ENCODE measurements around the gene KRTAP26-1. TPM values are rescaled to one million over a fixed set of nuclear protein-coding genes. Genes with fewer than 3 reads are reported as not detected.

KRTAP26-1 gene
- polyA plus RNA-seq, 3 donors = not detected

DNA sequence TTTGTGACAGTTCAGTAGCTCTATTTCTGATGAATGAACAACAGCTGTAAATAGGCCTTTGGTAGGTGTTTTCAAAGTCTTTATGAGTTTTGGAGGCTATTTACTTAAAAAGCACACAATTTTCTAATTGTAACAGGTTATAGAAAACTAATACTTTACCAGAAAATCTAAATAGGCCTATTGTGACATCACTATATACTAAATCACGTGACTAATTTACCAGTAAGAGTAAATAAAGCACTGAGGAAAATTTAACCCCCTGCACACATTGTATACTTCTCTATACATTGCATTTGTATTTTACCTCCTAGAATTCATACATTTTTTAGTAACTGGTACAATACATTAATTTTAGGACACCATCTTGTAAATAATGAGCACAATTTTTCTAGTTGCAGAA is 15.0 kb downstream of the KRTAP26-1 start:
- Mint-ChIP-seq H3K27me3 (ENCODE audit: low read depth in 3 of 3) (no peaks in the 10 kb centered on the region), H3K4me1 (no peaks in the 10 kb centered on the region), H3K4me3 (no peak overlapping the region), H3K27ac (no peak overlapping the region), H3K9me3 (peaks cover 0 to 6% (median 2%) of the 10 kb centered on the region in 7 donors), H3K36me3 (no peaks in the 10 kb centered on the region)
- DNase-seq = no peak
- Histone ChIP-seq H3K4me3 (replicated peaks in 1 of 3; ENCODE audit: low read depth in 2 of 3, low read length in 3 of 3) (no peak overlapping the region), H3K9ac (ENCODE audit: insufficient read depth, low read length, poor library complexity, severe bottlenecking) (no peak overlapping the region), H3K4me2 (replicated peaks; ENCODE audit: extremely low read depth, low read length, poor library complexity, severe bottlenecking) (no peak overlapping the region), H3K27ac (ENCODE audit: low read depth in 1 of 2, low read length in 2 of 2) (no peak overlapping the region), H4K20me1 (ENCODE audit: insufficient read depth, low read length) (no peaks in the 10 kb centered on the region), H3K79me2 (ENCODE audit: insufficient read depth, low read length) (no peaks in the 10 kb centered on the region), H3K36me3 (replicated peaks in 1 of 2; ENCODE audit: control insufficient read depth in 1 of 2, insufficient read depth in 2 of 2, low read length in 2 of 2) (no peaks in the 10 kb centered on the region), H3K4me1 (ENCODE audit: control insufficient read depth in 1 of 2, insufficient read depth in 2 of 2, low read length in 2 of 2) (no peaks in the 10 kb centered on the region), H2AFZ (ENCODE audit: insufficient read depth, low read depth, low read length, poor library complexity, severe bottlenecking) (no peak overlapping the region), H3K9me3 (replicated peaks in 1 of 2; ENCODE audit: control insufficient read depth in 1 of 2, insufficient read depth in 1 of 2, low read length in 2 of 2) (no peaks in the 10 kb centered on the region), H3K27me3 (ENCODE audit: control insufficient read depth in 2 of 2, insufficient read depth in 2 of 2, low read length in 2 of 2) (no peaks in the 10 kb centered on the region)
- intact Hi-C loops (cut with micrococcal nuclease) = no loop called here
- WGBS (ENCODE audit: insufficient coverage) = no CpG with 5 or more reads among the region's 1 CpG
- TF ChIP-seq CTCF (IDR thresholded peaks at IDR 0.05) = no peak

DNA sequence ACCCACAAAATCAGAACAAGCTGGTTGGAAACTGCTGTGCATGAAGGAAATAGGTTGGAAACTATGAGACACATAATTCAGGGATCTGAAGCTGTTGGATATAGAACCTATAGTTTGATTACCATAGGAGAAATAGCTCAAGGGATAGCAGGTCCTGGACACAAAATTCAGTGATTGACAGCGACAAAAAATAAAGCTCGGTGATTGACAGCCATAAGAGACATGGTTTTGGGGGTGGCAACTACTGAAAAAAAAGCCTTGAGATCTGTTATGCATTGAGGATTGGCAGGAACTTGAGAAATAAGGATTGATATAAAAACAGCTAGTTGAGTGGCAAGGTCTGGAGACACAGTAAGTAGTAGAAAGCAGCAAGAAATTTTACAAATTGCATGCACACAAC is 30.9 kb downstream of the KRTAP26-1 start, which contains the start of gene KRTAP25-1:
Gene KRTAP25-1 (minus strand): TSS at position 300 of the 400 bp plus-strand sequence. CDS start 24 bp downstream, at position 276.
- Mint-ChIP-seq H3K27me3 (ENCODE audit: low read depth in 3 of 3) (peaks cover 0 to 2% (median 0%) of the 10 kb centered on the region in 3 donors), H3K4me1 (no peaks in the 10 kb centered on the region), H3K36me3 (no peaks in the 10 kb centered on the region), H3K27ac (no peak within 1 kb of the TSS), H3K4me3 (no peak within 1 kb of the TSS), H3K9me3 (peaks cover 0 to 4% (median 2%) of the 10 kb centered on the region in 7 donors)
- no peaks in the 10 kb centered on the region for H3K27me3 ChIP-seq (ENCODE audit: control insufficient read depth in 2 of 2, insufficient read depth in 2 of 2, low read length in 2 of 2)
- H3K9ac ChIP-seq (ENCODE audit: insufficient read depth, low read length, poor library complexity, severe bottlenecking) = no peak within 1 kb of the TSS
- H3K4me2 ChIP-seq (replicated peaks; ENCODE audit: extremely low read depth, low read length, poor library complexity, severe bottlenecking) = no peak within 1 kb of the TSS
- no peak within 1 kb of the TSS for H2AFZ ChIP-seq (ENCODE audit: insufficient read depth, low read depth, low read length, poor library complexity, severe bottlenecking)
- no peak for TF ChIP-seq CTCF (IDR thresholded peaks at IDR 0.05)
- H3K27ac ChIP-seq (ENCODE audit: low read depth in 1 of 2, low read length in 2 of 2) = no peak within 1 kb of the TSS
- no peaks in the 10 kb centered on the region for H4K20me1 ChIP-seq (ENCODE audit: insufficient read depth, low read length)
- intact Hi-C loops (cut with micrococcal nuclease) = no loop called here
- 100% methylated on average over 2 of the region's 2 CpGs for WGBS (ENCODE audit: insufficient coverage)
- H3K4me1 ChIP-seq (ENCODE audit: control insufficient read depth in 1 of 2, insufficient read depth in 2 of 2, low read length in 2 of 2) = no peaks in the 10 kb centered on the region
- no peak for DNase-seq
- H3K4me3 ChIP-seq (replicated peaks in 1 of 3; ENCODE audit: low read depth in 2 of 3, low read length in 3 of 3) = no peak within 1 kb of the TSS
- H3K36me3 ChIP-seq (replicated peaks in 1 of 2; ENCODE audit: control insufficient read depth in 1 of 2, insufficient read depth in 2 of 2, low read length in 2 of 2) = no peaks in the 10 kb centered on the region
- no peaks in the 10 kb centered on the region for H3K9me3 ChIP-seq (replicated peaks in 1 of 2; ENCODE audit: control insufficient read depth in 1 of 2, insufficient read depth in 1 of 2, low read length in 2 of 2)
- H3K79me2 ChIP-seq (ENCODE audit: insufficient read depth, low read length) = no peaks in the 10 kb centered on the region

Data from CD14-positive monocyte (primary cell).